Upper lobe of left lung (tissue), 6 donors: ENCODE results near the gene ZEB1. TPM values are rescaled to one million over a fixed set of nuclear protein-coding genes. Genes with fewer than 3 reads are reported as not detected.

Experiments used
- ATAC-seq, 2 donors: fragments of 200-7000 bp; cut with Tn5 transposase; one replicate each; pipeline ENCODE4 v1.9.1; 2022; ENCODE audit warnings: mild to moderate bottlenecking in 2 of 2, moderate library complexity in 2 of 2; ENCODE audit not compliant: low FRiP score in 2 of 2
- DNase-seq, 2 donors: peaks; one replicate each; pipeline ENCODE4 v3.0.0-alpha.2; 2019 to 2020
- H3K27ac ChIP-seq, 4 donors: fragments of 200-600 bp; sonication (generic); one replicate each; pipeline ENCODE4 v1.5.1; 2016 to 2019
- H3K27me3 ChIP-seq, 4 donors: fragments of 200-600 bp; sonication (generic); one replicate each; pipeline ENCODE4 v1.5.1; 2017 to 2019
- H3K36me3 ChIP-seq, 4 donors: fragments of 200-600 bp; sonication (generic); one replicate each; pipeline ENCODE4 v1.5.1; 2016 to 2019
- H3K4me1 ChIP-seq, 4 donors: fragments of 200-600 bp; sonication (generic); one replicate each; pipeline ENCODE4 v1.5.1; 2018 to 2019
- H3K4me3 ChIP-seq, 4 donors: fragments of 200-600 bp; sonication (generic); one replicate each; pipeline ENCODE4 v1.5.1; 2017 to 2019; ENCODE audit warnings: mild to moderate bottlenecking in 2 of 4, moderate library complexity in 1 of 4
- H3K9me3 ChIP-seq, 4 donors: fragments of 200-600 bp; sonication (generic); one replicate each; pipeline ENCODE4 v1.5.1; 2018 to 2019
- CTCF ChIP-seq, 6 experiments: fragments of 450-650 bp in 4 of 6; fragments of 200-600 bp in 2 of 6; sonication (generic) in 2 of 6; IDR thresholded peaks; one replicate each; pipeline ENCODE4 v1.5.1; 2016 to 2019; ENCODE audit warnings: antibody characterized with exemption in 6 of 6
- EP300 ChIP-seq, 4 donors: sonication (generic); formaldehyde crosslinking; IDR thresholded peaks; one replicate each; pipeline ENCODE4 v1.5.1; 2017; ENCODE audit warnings: antibody characterized with exemption in 4 of 4, control low read depth in 2 of 4
- POLR2A ChIP-seq, 4 donors: fragments of 450-650 bp; IDR thresholded peaks; one replicate each; pipeline ENCODE4 v1.5.1; 2016 to 2017; ENCODE audit warnings: antibody characterized with exemption in 4 of 4, mild to moderate bottlenecking in 2 of 4
- POLR2AphosphoS5 ChIP-seq, 2 donors: sonication (generic); formaldehyde crosslinking; IDR thresholded peaks; one replicate each; pipeline ENCODE4 v1.5.1; 2017; ENCODE audit warnings: antibody characterized with exemption in 2 of 2
- whole genome bisulfite sequencing, 2 donors: methylation state at CpG; one replicate each; pipeline ENCODE4 v1.1.5; 2017 to 2018; 5-methylcytosine and 5-hydroxymethylcytosine counted together
- total RNA-seq, 6 donors: library from RNA; depleted of rRNA in 4 of 6; stranded (reverse); fragments of >200 nt in 4 of 6; gene quantifications; one replicate each; pipeline versions ENCODE4 v1.1.0 to v1.2.1, GENCODE V29; 2016 to 2021
- donor health status: DM: no; HTN: no; CAD: no; lungs with moderate emphysema.
- donor health status: DM: no; HTN: yes; CAD: no; lungs with severe emphysema.

ZEB1 gene
- total RNA-seq, 6 donors from 2014 or later, result 17.8 to 46.1 (median 32.6) TPM

DNA sequence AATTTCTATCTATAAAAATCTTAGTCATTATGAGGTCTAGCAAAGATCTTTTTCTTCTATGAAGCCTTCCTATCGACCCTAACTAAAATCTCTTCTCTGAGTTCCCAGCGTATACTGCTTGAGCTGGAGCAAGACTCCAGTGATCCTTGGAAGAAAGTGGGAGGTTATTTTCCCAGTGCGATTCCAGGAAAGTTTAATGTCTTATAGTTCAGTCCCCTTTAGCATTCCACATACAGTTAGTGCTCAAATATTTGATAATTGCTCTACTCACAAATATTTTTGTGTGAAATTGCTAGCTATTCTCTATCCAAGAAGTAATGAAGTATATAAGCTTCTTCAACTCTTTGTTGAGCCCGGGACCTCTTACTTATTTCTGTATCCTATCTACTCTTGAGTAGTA, 47.7 kb downstream of the ZEB1 start:
- TF ChIP-seq POLR2A (IDR thresholded peaks at IDR 0.05) (no peak), POLR2AphosphoS5 (IDR thresholded peaks at IDR 0.05) (no peak), EP300 (IDR thresholded peaks at IDR 0.05) (no peak), CTCF (IDR thresholded peaks at IDR 0.05) (no peak)
- Histone ChIP-seq H3K36me3 (peaks cover 0 to 8% (median 5%) of the 10 kb centered on the region in 4 donors), H3K27me3 (no peaks in the 10 kb centered on the region), H3K27ac (no peak overlapping the region), H3K4me3 (no peak overlapping the region), H3K4me1 (no peaks in the 10 kb centered on the region), H3K9me3 (peaks cover 0 to 9% (median 6%) of the 10 kb centered on the region in 4 donors)
- WGBS, 2 donors, result 86 to 90% methylated on average over 4 of the region's 4 CpGs
- DNase-seq, result no peak
- ATAC-seq, result no peak

- Histone ChIP-seq H3K4me1 (peaks cover 0 to 2% (median 0%) of the 10 kb centered on the region in 4 donors), H3K27ac (no peak overlapping the region), H3K36me3 (no peaks in the 10 kb centered on the region), H3K9me3 (no peaks in the 10 kb centered on the region), H3K27me3 (no peaks in the 10 kb centered on the region), H3K4me3 (no peak overlapping the region)
- TF ChIP-seq EP300 (IDR thresholded peaks at IDR 0.05), result no peak
- no peak for TF ChIP-seq POLR2A (IDR thresholded peaks at IDR 0.05)
- no peak for TF ChIP-seq CTCF (IDR thresholded peaks at IDR 0.05)
- TF ChIP-seq POLR2AphosphoS5 (IDR thresholded peaks at IDR 0.05), result no peak
- ATAC-seq (no peak), DNase-seq (no peak)
Observed at GRCh38 chr10:31368724-31369123, 49.7 kb downstream of the ZEB1 start.

GRCh38 chr10:31372439-31372838, 53.4 kb downstream of the ZEB1 start:
- Histone ChIP-seq H3K27ac (no peak overlapping the region), H3K27me3 (no peaks in the 10 kb centered on the region), H3K4me1 (peaks cover 0 to 7% (median 5%) of the 10 kb centered on the region in 4 donors), H3K9me3 (no peaks in the 10 kb centered on the region), H3K4me3 (no peak overlapping the region), H3K36me3 (no peaks in the 10 kb centered on the region)
- TF ChIP-seq POLR2AphosphoS5 (IDR thresholded peaks at IDR 0.05), result no peak
- TF ChIP-seq POLR2A (IDR thresholded peaks at IDR 0.05), result no peak
- no peak for TF ChIP-seq CTCF (IDR thresholded peaks at IDR 0.05)
- no peak for TF ChIP-seq EP300 (IDR thresholded peaks at IDR 0.05)
- ATAC-seq (no peak), DNase-seq (no peak)
- 93 to 98% methylated on average over 3 of the region's 3 CpGs for WGBS, 2 donors

- Histone ChIP-seq H3K36me3 (no peaks in the 10 kb centered on the region), H3K27me3 (no peaks in the 10 kb centered on the region), H3K4me3 (no peak overlapping the region), H3K4me1 (peaks cover 0 to 7% (median 5%) of the 10 kb centered on the region in 4 donors), H3K9me3 (no peaks in the 10 kb centered on the region), H3K27ac (no peak overlapping the region)
- TF ChIP-seq POLR2AphosphoS5 (IDR thresholded peaks at IDR 0.05) (no peak), CTCF (IDR thresholded peaks at IDR 0.05) (no peak), EP300 (IDR thresholded peaks at IDR 0.05) (no peak), POLR2A (IDR thresholded peaks at IDR 0.05) (no peak)
- WGBS, 2 donors, result 84 to 88% methylated on average over 2 of the region's 2 CpGs
- DNase-seq (no peak), ATAC-seq (no peak)
Observed at GRCh38 chr10:31374146-31374696, 55.2 kb downstream of the ZEB1 start.

DNA sequence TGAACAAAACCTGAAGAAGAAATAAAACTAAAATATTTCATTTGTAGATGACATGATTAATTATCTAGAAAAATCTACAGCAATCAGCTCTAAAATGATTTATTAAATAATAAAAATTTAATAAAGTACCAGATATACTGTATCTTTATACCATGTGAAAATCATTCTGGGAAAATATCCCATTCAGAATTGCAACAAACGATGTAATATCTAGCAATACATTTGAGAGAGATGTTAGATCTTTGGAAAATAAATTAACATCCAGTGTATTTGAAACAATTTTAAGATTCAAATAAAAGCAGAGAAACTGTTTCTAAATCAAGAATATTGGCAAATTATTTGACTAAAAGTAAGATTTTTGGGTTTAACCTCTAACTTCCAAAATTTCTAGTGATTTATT, 62.2 kb downstream of the ZEB1 start:
- H3K27ac ChIP-seq, result no peak overlapping the region
- no peaks in the 10 kb centered on the region for H3K36me3 ChIP-seq
- WGBS, 2 donors, result 93 to 95% methylated on average over 1 of the region's 1 CpG
- no peaks in the 10 kb centered on the region for H3K4me1 ChIP-seq
- H3K9me3 ChIP-seq, result no peaks in the 10 kb centered on the region
- no peak for DNase-seq
- TF ChIP-seq EP300 (IDR thresholded peaks at IDR 0.05), result no peak
- TF ChIP-seq POLR2AphosphoS5 (IDR thresholded peaks at IDR 0.05), result no peak
- TF ChIP-seq POLR2A (IDR thresholded peaks at IDR 0.05), result no peak
- no peak for TF ChIP-seq CTCF (IDR thresholded peaks at IDR 0.05)
- H3K4me3 ChIP-seq, result no peak overlapping the region
- no peaks in the 10 kb centered on the region for H3K27me3 ChIP-seq
- ATAC-seq, result no peak
